Caco-2 (cell line): Measurements from ENCODE around the gene TMSB15B. TPM values are rescaled to one million over a fixed set of nuclear protein-coding genes. Genes with fewer than 3 reads are reported as not detected.
"Not testable (repeated sequence)": the region's sequence is repeated elsewhere in the genome, so short reads cannot be mapped to it uniquely, and the experiment has no call there.

Source experiments
- BruUV-seq: library from RNA; stranded (reverse); fragments of 400-500 nt; replicated peaks from 2 replicates; lab custom pipeline; 2021; lab: Mats Ljungman, UMichigan
- CTCF ChIA-PET: fragments of 300-600 bp; sonication (Branson Sonifier 250); formaldehyde crosslinking; loops from one replicate; lab custom pipeline; 2022; ENCODE audit warnings: antibody characterized with exemption; lab: Charles Lee
- POLR2A ChIA-PET: fragments of 300-600 bp; sonication (Branson Sonifier 250); formaldehyde crosslinking; loops from one replicate; lab custom pipeline; 2022; ENCODE audit warnings: antibody characterized with exemption; lab: Charles Lee
- DNase-seq, 2 experiments: peaks; one replicate each; pipeline versions ENCODE4 v3.0.0 to v3.0.0-alpha.2; 2020 to 2022
- H3K27me3 ChIP-seq: replicated peaks from 2 replicates; pipeline ENCODE4 v1.6.0; 2011; ENCODE audit warnings: low read length; ENCODE audit not compliant: control insufficient read depth, insufficient read depth
- H3K36me3 ChIP-seq: 2 replicates; pipeline ENCODE4 v1.5.1; 2011; ENCODE audit warnings: low read length; ENCODE audit not compliant: control insufficient read depth, insufficient read depth
- H3K4me1 ChIP-seq: fragments of 250-450 bp; sonication (Bioruptor Pico); 2 replicates; pipeline ENCODE4 v1.5.1; 2020; ENCODE audit warnings: mild to moderate bottlenecking
- H3K4me3 ChIP-seq: 2 replicates; pipeline ENCODE4 v1.5.1; 2011; ENCODE audit warnings: low read depth, mild to moderate bottlenecking, control low read depth, low read length
- H3K9me3 ChIP-seq: fragments of 250-450 bp; sonication (Bioruptor Pico); 2 replicates; pipeline ENCODE4 v1.5.1; 2020; ENCODE audit warnings: mild to moderate bottlenecking, moderate library complexity
- H3K27ac Mint-ChIP-seq: one replicate; pipeline ENCODE4 v1.8.0; 2022; ENCODE audit warnings: mixed read lengths; ENCODE audit not compliant: unreplicated experiment
- H3K27me3 Mint-ChIP-seq: one replicate; pipeline ENCODE4 v1.8.0; 2022; ENCODE audit warnings: mixed read lengths; ENCODE audit not compliant: insufficient read depth, unreplicated experiment
- H3K36me3 Mint-ChIP-seq: one replicate; pipeline ENCODE4 v1.8.0; 2022; ENCODE audit warnings: mild to moderate bottlenecking, mixed read lengths; ENCODE audit not compliant: insufficient read depth, unreplicated experiment
- H3K4me1 Mint-ChIP-seq: one replicate; pipeline ENCODE4 v1.8.0; 2022; ENCODE audit warnings: low read depth, mixed read lengths; ENCODE audit not compliant: unreplicated experiment
- H3K4me3 Mint-ChIP-seq: one replicate; pipeline ENCODE4 v1.8.0; 2022; ENCODE audit warnings: mild to moderate bottlenecking, moderate library complexity, mixed read lengths; ENCODE audit not compliant: unreplicated experiment
- H3K9me3 Mint-ChIP-seq: one replicate; pipeline ENCODE4 v1.8.0; 2022; ENCODE audit warnings: mixed read lengths; ENCODE audit not compliant: unreplicated experiment
- CTCF ChIP-seq, 2 experiments: fragments of 200-600 bp in 1 of 2; IDR thresholded peaks; 1 replicate in 1 of 2; 2 replicates in 1 of 2; pipeline versions ENCODE4 v1.5.1 to v1.8.0; 2011 to 2022; ENCODE audit warnings: antibody characterized with exemption in 1 of 2, control low read depth in 1 of 2, inconsistent platforms in 1 of 2, low read depth in 1 of 2, low read length in 1 of 2, mild to moderate bottlenecking in 1 of 2, moderate library complexity in 1 of 2; ENCODE audit not compliant: insufficient read depth in 1 of 2, severe bottlenecking in 1 of 2, unreplicated experiment in 1 of 2
- intact Hi-C: fragments of 100-400 bp; cut with micrococcal nuclease; formaldehyde crosslinking; loops from one replicate; pipeline ENCODE4 v1.10.0; 2022; ENCODE audit not compliant: unreplicated experiment
- total RNA-seq: library from RNA; stranded (reverse); gene quantifications from 2 replicates; pipeline ENCODE4 v1.2.3, GENCODE V29; 2022

Gene TMSB15B
- total RNA-seq, 1 experiment from 2014 or later: 17.7 TPM

GRCh38 chrX:104008831-104009230, 46.4 kb downstream of the TMSB15B start:
- Histone ChIP-seq H3K4me3 (no peak overlapping the region), H3K27me3 (no peaks in the 10 kb centered on the region), H3K9me3 (no peaks in the 10 kb centered on the region), H3K4me1 (no peaks in the 10 kb centered on the region), H3K36me3 (no peaks in the 10 kb centered on the region)
- Mint-ChIP-seq H3K27me3 (no peaks in the 10 kb centered on the region), H3K9me3 (peaks cover 8% of the 10 kb centered on the region), H3K4me1 (no peaks in the 10 kb centered on the region), H3K36me3 (no peaks in the 10 kb centered on the region), H3K4me3 (no peak overlapping the region), H3K27ac (no peak overlapping the region)
- intact Hi-C loops: no loop called here
- DNase-seq: no peak
- ChIA-PET POLR2A (no interaction called here), CTCF (no interaction called here)
- BruUV-seq: no TSS peak
- no peak for TF ChIP-seq CTCF (IDR thresholded peaks at IDR 0.05; ENCODE audit: insufficient read depth in 1 of 2, low read depth in 1 of 2, low read length in 1 of 2, severe bottlenecking in 1 of 2, unreplicated experiment in 1 of 2)

- H3K4me1 ChIP-seq: no peaks in the 10 kb centered on the region
- Mint-ChIP-seq H3K27ac (no peak overlapping the region), H3K36me3 (no peaks in the 10 kb centered on the region), H3K9me3 (no peaks in the 10 kb centered on the region), H3K4me1 (no peaks in the 10 kb centered on the region), H3K4me3 (no peak overlapping the region), H3K27me3 (no peaks in the 10 kb centered on the region)
- ChIA-PET POLR2A (no interaction called here), CTCF (no interaction called here)
- intact Hi-C loops: no loop called here
- DNase-seq: no peak
- H3K36me3 ChIP-seq: no peaks in the 10 kb centered on the region
- H3K4me3 ChIP-seq: no peak overlapping the region
- BruUV-seq: no TSS peak
- TF ChIP-seq CTCF (IDR thresholded peaks at IDR 0.05; ENCODE audit: insufficient read depth in 1 of 2, low read depth in 1 of 2, low read length in 1 of 2, severe bottlenecking in 1 of 2, unreplicated experiment in 1 of 2): no peak
- H3K9me3 ChIP-seq: no peaks in the 10 kb centered on the region
- H3K27me3 ChIP-seq: no peaks in the 10 kb centered on the region
Measured at GRCh38 chrX:104013158-104013557, 50.7 kb downstream of the TMSB15B start.

GRCh38 chrX:104013606-104014005, 51.2 kb downstream of the TMSB15B start, which contains the start of gene H2BW1:
Gene H2BW1, minus strand, starts transcription at chrX:104013708. Its CDS starts 132 bp downstream, at chrX:104013576.
- BruUV-seq: no TSS peak
- H3K27ac Mint-ChIP-seq: no peak within 1 kb of the TSS
- H3K4me3 Mint-ChIP-seq: no peak within 1 kb of the TSS

GRCh38 chrX:104015576-104015975, 53.1 kb downstream of the TMSB15B start:
- POLR2A ChIA-PET, H3K27me3 Mint-ChIP-seq, H3K27me3 ChIP-seq, BruUV-seq, CTCF ChIA-PET, DNase-seq, H3K9me3 ChIP-seq, H3K4me1 Mint-ChIP-seq, H3K36me3 ChIP-seq, H3K27ac Mint-ChIP-seq, H3K4me3 Mint-ChIP-seq, H3K4me1 ChIP-seq, H3K4me3 ChIP-seq, H3K36me3 Mint-ChIP-seq, intact Hi-C loops, H3K9me3 Mint-ChIP-seq: not testable (repeated sequence)

More at GRCh38 chrX:104013606-104014005, 51.2 kb downstream of the TMSB15B start, which contains the start of gene H2BW1:
- H3K4me3 ChIP-seq: no peak within 1 kb of the TSS
- no peak for TF ChIP-seq CTCF (IDR thresholded peaks at IDR 0.05; ENCODE audit: insufficient read depth in 1 of 2, low read depth in 1 of 2, low read length in 1 of 2, severe bottlenecking in 1 of 2, unreplicated experiment in 1 of 2)
- H3K27me3 ChIP-seq: no peaks in the 10 kb centered on the region
- H3K9me3 ChIP-seq: no peaks in the 10 kb centered on the region
- POLR2A ChIA-PET: no interaction called here
- CTCF ChIA-PET: no interaction called here
- no peaks in the 10 kb centered on the region for H3K9me3 Mint-ChIP-seq
- intact Hi-C loops: no loop called here
- H3K4me1 Mint-ChIP-seq: no peaks in the 10 kb centered on the region
- DNase-seq: no peak
- no peaks in the 10 kb centered on the region for H3K36me3 Mint-ChIP-seq
- H3K36me3 ChIP-seq: no peaks in the 10 kb centered on the region
- H3K4me1 ChIP-seq: no peaks in the 10 kb centered on the region
- H3K27me3 Mint-ChIP-seq: no peaks in the 10 kb centered on the region
